MM.1S (cell line): ENCODE results near the gene WDFY4.

Source experiments
- DNase-seq: peaks from one replicate; pipeline ENCODE4 v3.0.0-alpha.2; 2015
- H2AFZ ChIP-seq: fragments of 300-600 bp; sonication (generic); 2 replicates; pipeline ENCODE4 v1.6.0; 2016; ENCODE audit warnings: antibody characterized with exemption, low read length
- H3F3A ChIP-seq: fragments of 300-600 bp; sonication (generic); 2 replicates; pipeline ENCODE4 v1.6.1; 2016; ENCODE audit warnings: mild to moderate bottlenecking, antibody characterized with exemption, low read length, moderate library complexity, mixed read lengths; ENCODE audit not compliant: insufficient read depth
- H3K27ac ChIP-seq: fragments of 300-600 bp; sonication (generic); 2 replicates; pipeline ENCODE4 v1.5.1; 2016; ENCODE audit warnings: mild to moderate bottlenecking, low read length
- H3K27me3 ChIP-seq: fragments of 300-600 bp; sonication (generic); replicated peaks from 2 replicates; pipeline ENCODE4 v1.6.0; 2016; ENCODE audit warnings: low read length; ENCODE audit not compliant: insufficient read depth
- H3K36me3 ChIP-seq: fragments of 300-600 bp; sonication (generic); replicated peaks from 2 replicates; pipeline ENCODE4 v1.6.1; 2016; ENCODE audit warnings: mild to moderate bottlenecking, low read length, mixed read lengths; ENCODE audit not compliant: insufficient read depth
- H3K4me1 ChIP-seq: fragments of 300-600 bp; sonication (generic); 2 replicates; pipeline ENCODE4 v1.6.1; 2016; ENCODE audit warnings: low read length, mixed read lengths
- H3K4me2 ChIP-seq: fragments of 300-600 bp; sonication (generic); 2 replicates; pipeline ENCODE4 v1.6.0; 2016; ENCODE audit warnings: low read depth, low read length
- H3K4me3 ChIP-seq: fragments of 300-600 bp; sonication (generic); 2 replicates; pipeline ENCODE4 v1.5.1; 2016; ENCODE audit warnings: low read length, mixed read lengths
- H3K79me2 ChIP-seq: fragments of 300-600 bp; sonication (generic); 2 replicates; pipeline ENCODE4 v1.6.1; 2016; ENCODE audit warnings: mixed run types, low read length, mixed read lengths
- H3K9ac ChIP-seq: fragments of 300-600 bp; sonication (generic); 2 replicates; pipeline ENCODE4 v1.6.1; 2016; ENCODE audit warnings: low read length, mixed read lengths
- H3K9me2 ChIP-seq: fragments of 300-600 bp; sonication (generic); replicated peaks from 2 replicates; pipeline ENCODE4 v1.6.1; 2016; ENCODE audit warnings: mild to moderate bottlenecking, low read length, mixed read lengths; ENCODE audit not compliant: insufficient read depth
- H3K9me3 ChIP-seq: fragments of 300-600 bp; sonication (generic); replicated peaks from 2 replicates; pipeline ENCODE4 v1.6.1; 2016; ENCODE audit warnings: mild to moderate bottlenecking, low read length, mixed read lengths; ENCODE audit not compliant: insufficient read depth
- H4K20me1 ChIP-seq: fragments of 300-600 bp; sonication (generic); 2 replicates; pipeline ENCODE4 v1.6.1; 2016; ENCODE audit warnings: mild to moderate bottlenecking, low read length, moderate library complexity, mixed read lengths; ENCODE audit not compliant: insufficient read depth
- CTCF ChIP-seq: fragments of 300-600 bp; sonication (generic); IDR thresholded peaks from 2 replicates; pipeline ENCODE4 v1.5.1; 2016; ENCODE audit warnings: antibody characterized with exemption, low read length, mixed read lengths
- EZH2 ChIP-seq: fragments of 300-600 bp; sonication (generic); optimal IDR thresholded peaks from 2 replicates; pipeline ENCODE3; 2017; ENCODE audit warnings: low read depth, mild to moderate bottlenecking, antibody characterized with exemption, low read length, mixed read lengths
- EZH2phosphoT487 ChIP-seq: fragments of 300-600 bp; sonication (generic); IDR thresholded peaks from 2 replicates; pipeline ENCODE4 v1.6.1; 2018; ENCODE audit warnings: antibody characterized with exemption, low read length

The WDFY4 gene

DNA sequence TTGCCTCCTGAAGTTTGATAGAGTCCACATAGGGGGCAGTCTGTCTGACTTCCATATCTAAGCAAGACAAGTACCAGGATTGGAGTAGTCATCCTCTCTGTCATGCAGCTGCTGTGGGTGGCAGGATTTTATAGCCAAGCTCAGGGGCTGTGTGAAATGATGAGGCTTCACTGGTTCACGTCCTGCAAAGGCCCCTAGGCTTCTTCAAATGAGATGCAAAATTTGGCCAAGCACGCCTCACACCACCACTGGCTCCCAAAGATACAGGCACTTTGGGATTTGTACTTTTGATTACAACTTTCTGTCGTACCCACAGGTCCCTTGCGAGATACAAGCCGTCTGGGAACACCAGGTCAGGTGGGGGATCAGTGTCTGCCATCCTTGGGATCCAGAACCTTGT is 67.1 kb downstream of the WDFY4 start:
- no peak overlapping the region for H3K4me3 ChIP-seq

GRCh38 chr10:48758411-48758810 is 73.7 kb downstream of the WDFY4 start:
- DNase-seq, result no peak
- no peaks in the 10 kb centered on the region for H3K27me3 ChIP-seq
- no peak overlapping the region for H3K4me3 ChIP-seq
- TF ChIP-seq EZH2 (no peak), CTCF (no peak), EZH2phosphoT487 (no peak)
- no peak overlapping the region for H3K27ac ChIP-seq
- H3K79me2 ChIP-seq, result no peaks in the 10 kb centered on the region
- no peaks in the 10 kb centered on the region for H3F3A ChIP-seq
- H3K4me1 ChIP-seq, result no peaks in the 10 kb centered on the region
- H4K20me1 ChIP-seq, result no peaks in the 10 kb centered on the region
- no peak overlapping the region for H3K9ac ChIP-seq
- no peak overlapping the region for H2AFZ ChIP-seq
- H3K9me3 ChIP-seq, result no peaks in the 10 kb centered on the region
- H3K36me3 ChIP-seq, result no peaks in the 10 kb centered on the region
- no peaks in the 10 kb centered on the region for H3K9me2 ChIP-seq
- no peak overlapping the region for H3K4me2 ChIP-seq

More for the DNA sequence above, 67.1 kb downstream of the WDFY4 start:
- no peak for DNase-seq
- Histone ChIP-seq H3K4me1 (no peaks in the 10 kb centered on the region), H3K27me3 (no peaks in the 10 kb centered on the region), H3K9me3 (no peaks in the 10 kb centered on the region), H3K27ac (no peak overlapping the region), H3K9me2 (no peaks in the 10 kb centered on the region), H3K9ac (no peak overlapping the region), H4K20me1 (no peaks in the 10 kb centered on the region), H2AFZ (no peak overlapping the region), H3F3A (no peaks in the 10 kb centered on the region), H3K4me2 (no peak overlapping the region), H3K79me2 (no peaks in the 10 kb centered on the region), H3K36me3 (no peaks in the 10 kb centered on the region)
- TF ChIP-seq EZH2phosphoT487 (no peak), CTCF (no peak), EZH2 (no peak)

DNA sequence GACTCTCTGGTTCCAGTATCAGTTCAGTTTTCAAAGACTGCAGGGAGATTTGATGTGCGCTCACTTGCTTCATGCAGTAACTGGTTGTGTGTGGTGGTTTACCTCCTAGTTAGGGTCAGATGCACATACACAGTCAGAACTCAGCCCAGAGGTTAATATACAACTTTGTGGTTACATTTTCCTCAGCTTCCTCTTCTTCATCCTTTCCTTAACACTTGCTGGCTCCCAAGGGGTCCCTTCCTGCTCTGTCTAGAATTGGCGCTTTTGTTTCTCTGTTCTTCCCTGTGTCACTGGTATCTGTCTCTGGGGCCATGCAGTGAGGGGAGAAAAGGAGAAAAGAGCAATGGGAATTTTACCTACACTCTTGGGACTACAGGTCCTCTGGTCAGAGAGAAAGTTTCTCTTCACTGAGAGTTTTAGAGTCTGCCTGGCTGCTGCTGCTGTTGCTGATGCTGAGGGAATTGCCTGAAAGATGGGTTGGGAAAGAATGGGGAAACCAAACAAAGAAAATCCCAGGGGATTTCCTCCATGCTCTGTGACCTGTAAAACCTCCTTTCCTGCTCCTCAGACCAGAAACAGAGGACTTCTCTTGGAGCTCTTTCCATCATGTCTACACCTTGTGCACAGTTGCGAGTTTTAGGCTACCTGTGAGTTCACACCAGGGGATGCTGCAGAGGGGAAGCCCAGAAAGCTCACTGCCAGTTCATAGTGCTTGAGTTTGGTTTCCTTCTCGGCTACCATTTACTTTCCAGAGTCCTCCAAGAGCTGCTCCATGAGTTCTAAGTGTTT is 74.6 kb downstream of the WDFY4 start:
- H3K4me3 ChIP-seq, result no peak overlapping the region
- no peak overlapping the region for H3K4me2 ChIP-seq
- H3K4me1 ChIP-seq, result no peaks in the 10 kb centered on the region
- no peaks in the 10 kb centered on the region for H3K9me3 ChIP-seq
- no peak overlapping the region for H3K9ac ChIP-seq
- no peaks in the 10 kb centered on the region for H3F3A ChIP-seq
- H2AFZ ChIP-seq, result no peak overlapping the region
- H3K9me2 ChIP-seq, result no peaks in the 10 kb centered on the region
- no peaks in the 10 kb centered on the region for H3K36me3 ChIP-seq
- no peak for DNase-seq
- TF ChIP-seq EZH2phosphoT487 (no peak), CTCF (no peak), EZH2 (no peak)
- H3K79me2 ChIP-seq, result no peaks in the 10 kb centered on the region
- H3K27me3 ChIP-seq, result no peaks in the 10 kb centered on the region
- no peaks in the 10 kb centered on the region for H4K20me1 ChIP-seq
- no peak overlapping the region for H3K27ac ChIP-seq
